Eye (tissue), 1 donor: ENCODE measurements around the gene AMIGO1.
A peak's percentile ranks its signal among the peaks of the same experiment; 100 is the strongest.
"Not testable (repeated sequence)": the region's sequence is repeated elsewhere in the genome, so short reads cannot be mapped to it uniquely, and the experiment has no call there.

Experiments used
- DNase-seq: peaks from one replicate; pipeline ENCODE4 v3.0.0-alpha.2; 2015

Gene AMIGO1

DNA sequence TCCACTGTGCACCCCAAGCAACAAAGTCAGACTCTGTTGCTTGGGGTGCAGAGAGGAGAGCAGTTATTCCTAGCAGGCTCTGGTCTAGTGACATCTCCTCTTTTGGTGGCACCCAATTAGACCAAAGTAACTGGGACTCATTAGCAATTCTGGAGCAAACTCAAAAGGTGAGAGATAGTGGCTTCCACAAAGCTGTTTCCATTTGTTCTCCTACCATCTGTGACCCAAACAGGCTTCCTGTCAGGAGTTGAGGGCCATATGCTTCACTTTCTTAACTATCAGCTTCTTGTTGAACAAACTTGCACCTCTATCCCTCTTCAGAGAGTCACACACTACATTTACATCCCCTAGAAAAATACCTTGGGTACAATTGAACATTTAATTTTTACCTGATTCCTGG is 27.3 kb downstream of the AMIGO1 start:
- no peak for DNase-seq

DNA sequence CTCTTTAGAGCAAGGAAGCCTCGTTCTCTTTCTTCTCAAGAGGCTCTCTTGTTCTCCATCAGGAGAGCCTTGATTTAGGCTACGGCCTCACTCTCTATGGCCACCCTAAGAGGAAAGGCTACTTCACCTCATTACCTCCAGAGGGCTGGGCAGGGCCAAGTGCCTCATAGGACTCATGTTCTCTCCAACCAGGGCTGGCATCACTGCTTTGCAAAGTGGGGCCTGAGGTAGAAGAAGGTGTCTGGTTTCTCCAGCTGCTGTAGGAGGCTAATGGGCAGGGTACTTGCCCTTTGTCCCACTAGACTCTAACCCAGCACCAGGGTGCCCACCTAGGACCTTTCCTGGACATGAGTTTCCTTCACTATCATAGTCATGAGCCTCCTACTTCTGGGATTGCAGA is 27.9 kb downstream of the AMIGO1 start:
- DNase-seq = no peak

DNA sequence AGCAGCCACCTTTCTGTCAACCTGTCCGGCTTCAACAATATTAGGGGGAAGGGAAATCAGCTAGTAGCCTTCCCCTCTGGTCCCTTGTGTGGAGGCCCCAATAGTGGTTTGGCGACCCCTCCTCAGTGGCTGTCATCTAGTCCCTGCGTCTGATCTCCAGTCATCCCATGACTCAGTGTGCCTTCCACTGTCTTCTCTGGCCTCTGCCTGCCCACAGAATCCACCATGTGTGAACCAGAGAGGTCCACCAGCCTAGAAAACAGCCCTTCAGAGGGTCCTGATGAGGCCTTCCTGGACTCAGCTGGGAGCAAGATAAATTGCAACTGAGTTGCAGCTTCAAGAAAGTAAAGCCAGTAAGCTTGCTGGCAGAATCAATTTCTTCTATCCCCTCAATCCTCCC is 29.6 kb downstream of the AMIGO1 start:
- no peak for DNase-seq

DNA sequence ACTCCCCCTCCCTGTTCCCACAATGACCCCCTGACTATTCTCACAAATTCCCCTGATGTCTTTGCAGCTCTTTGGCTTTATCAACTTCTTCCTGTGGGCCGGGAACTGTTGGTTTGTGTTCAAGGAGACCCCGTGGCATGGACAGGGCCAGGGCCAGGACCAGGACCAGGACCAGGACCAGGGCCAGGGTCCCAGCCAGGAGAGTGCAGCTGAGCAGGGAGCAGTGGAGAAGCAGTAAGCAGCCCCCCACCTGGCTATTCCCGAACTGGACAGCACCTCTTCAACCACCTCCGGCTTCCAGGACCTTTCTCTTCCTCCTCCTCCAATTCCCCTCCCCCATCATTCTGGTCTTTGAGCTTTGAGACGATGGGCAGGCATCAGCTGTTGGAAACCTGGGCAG is 30.2 kb downstream of the AMIGO1 start:
- DNase-seq = no peak

DNA sequence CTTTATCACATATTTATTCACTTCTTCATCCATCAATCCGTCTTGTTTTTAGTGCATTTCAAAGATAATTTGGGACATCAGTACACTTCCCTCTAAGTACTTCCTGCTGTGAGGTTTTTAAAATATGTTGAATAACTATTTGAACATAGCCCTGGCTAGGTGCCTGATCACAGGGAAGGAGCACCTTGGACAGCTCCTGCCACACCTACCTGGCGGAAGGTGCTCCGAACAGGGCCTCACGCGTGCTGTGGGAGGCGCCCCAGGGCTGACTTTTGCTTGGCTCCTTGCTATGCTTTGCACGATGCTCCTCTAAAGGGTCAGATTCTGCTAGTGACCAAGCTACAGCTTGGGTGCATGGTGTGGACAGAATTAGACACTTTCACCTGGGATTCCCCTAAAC is 30.7 kb downstream of the AMIGO1 start:
- no peak for DNase-seq

DNA sequence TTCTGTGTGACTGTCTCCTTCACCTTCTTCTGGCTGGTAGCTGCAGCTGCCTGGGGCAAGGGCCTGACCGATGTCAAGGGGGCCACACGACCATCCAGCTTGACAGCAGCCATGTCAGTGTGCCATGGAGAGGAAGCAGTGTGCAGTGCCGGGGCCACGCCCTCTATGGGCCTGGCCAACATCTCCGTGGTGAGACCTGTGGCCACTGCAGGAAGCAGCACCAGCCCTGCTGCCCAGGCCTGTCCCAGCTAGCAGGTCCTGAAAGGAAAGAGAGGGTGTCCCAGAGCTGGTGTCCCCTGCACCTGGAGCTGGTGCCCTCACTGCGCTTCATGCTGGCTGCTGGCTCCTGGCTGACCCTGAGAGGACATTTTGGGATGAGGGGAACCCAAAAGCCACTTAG is 31.7 kb downstream of the AMIGO1 start:
- no peak for DNase-seq

DNA sequence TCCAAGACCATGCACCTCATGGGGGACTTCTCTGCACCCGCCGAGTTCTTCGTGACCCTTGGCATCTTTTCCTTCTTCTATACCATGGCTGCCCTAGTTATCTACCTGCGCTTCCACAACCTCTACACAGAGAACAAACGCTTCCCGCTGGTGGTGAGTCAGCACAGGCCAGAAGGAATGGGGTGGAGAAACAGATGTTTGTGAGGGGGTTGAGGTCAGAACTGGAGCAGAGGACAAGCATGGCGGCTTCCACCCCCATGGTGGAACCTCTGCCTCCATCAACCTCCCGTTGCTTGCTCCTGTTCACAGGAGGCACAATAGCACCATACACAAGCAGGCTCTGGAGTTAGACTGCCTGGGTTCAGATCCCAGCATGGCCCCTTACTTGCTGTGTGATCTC is 32.7 kb downstream of the AMIGO1 start:
- no peak for DNase-seq

DNA sequence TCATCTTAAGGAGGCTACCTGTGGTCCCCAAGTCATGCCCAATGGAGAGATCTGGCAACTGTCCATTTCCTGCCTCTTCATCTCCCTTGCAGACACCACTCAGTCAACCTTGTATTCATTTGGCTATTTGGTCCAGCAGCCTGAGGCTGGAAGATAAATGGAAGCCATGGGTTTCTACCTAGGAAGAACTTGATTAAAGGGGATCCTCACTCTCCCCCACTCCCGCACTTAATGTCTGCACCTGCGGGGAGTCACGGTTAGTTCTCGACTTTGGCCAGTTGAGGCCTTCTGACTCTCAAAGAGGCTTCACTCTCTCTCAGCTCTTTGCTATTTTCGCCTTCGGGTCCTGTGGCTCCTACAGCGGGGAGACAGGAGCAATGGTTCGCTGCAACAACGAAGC is 34.3 kb downstream of the AMIGO1 start:
- no peak for DNase-seq

DNA sequence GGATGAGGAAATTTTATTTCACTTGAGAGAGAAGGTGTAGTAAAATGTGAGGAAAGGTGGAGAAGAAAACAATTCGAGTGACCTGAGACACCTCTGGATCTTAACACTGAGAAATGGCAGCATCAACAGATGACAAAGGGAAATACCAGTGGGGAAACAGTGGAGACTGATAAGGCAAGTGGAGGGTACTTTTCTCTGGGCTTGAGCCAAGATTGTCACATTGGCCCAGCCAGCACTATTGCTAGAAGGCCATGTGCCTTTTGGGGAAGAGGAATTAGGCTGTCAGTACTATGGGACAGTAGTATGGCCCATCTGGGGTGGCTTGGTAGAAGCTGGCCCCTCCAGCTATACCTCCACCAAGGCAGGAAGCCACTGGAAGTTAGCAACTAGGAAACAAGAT is 34.8 kb downstream of the AMIGO1 start:
- no peak for DNase-seq

DNA sequence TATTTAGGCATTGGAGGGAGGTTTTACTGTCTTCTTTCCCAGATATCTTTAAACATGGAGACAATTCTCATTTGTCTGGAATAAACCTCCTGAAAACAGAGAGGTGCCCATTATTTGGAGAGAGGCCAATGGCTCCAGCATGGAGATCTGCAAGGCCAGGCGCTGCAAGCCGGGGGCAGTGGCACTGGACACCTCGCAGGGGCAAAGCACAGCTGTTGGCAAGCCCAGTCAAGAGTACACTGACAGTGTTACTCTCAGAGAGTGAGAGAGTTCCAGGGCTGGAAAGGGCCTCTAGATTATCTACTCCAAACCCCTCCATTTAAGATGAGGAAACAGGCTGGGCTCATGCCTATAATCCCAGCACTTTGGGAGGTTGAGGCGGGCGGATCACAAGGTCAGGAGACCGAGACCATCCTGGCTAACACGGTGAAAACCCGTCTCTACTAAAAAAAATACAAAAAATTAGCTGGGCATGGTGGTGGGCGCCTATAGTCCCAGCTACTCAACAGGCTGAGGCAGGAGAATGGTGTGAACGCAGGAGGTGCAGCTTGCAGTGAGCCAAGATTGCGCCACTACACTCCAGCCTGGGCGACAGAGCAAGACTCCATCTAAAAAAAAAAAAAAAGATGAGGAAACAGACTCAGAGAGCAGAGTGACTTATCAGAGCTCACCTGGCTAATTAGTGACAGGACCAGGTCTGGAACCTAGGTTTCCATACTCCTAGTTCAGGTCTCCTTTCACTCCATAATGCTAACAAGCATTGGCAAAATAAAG is 36.1 kb downstream of the AMIGO1 start:
- not testable (repeated sequence) for DNase-seq

DNA sequence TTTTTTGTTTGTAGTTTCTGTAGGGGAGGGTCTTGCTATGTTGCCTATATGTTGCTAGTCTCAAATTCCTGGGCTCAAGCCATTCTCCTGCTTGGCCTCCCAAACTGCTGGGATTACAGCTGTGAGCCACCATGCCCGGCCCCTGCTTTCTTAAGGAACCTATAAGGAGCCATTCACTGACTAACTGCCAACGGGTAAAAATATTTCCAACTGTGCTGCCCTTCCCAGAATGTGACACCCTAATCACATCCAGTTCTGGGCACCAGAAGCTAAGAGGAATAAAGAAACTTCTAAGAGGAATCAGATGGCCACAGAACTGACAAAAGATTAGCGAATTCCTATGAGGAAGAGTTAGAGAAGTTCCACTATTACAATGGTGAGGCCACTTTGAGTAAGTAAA is 36.7 kb downstream of the AMIGO1 start:
- DNase-seq = no peak

DNA sequence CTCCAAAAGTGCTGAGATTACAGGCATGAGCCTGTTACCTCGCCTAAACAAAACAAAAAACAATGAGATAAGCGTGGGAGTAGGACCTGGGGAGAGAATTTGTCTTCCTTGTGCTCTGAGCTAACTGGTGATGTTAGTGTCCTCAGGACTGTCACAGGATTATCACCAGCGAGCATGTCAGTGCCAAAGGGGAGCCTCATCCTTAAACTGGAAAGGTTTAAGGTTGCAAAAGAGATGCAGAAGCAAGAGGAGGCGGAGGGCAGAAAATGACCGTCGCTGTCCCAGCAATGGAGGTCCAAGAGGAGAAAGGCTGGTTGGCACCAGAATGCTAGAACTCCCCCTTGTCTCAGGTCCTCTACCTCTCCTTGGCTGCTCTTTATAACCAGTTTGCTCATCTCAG is 39.3 kb downstream of the AMIGO1 start:
- DNase-seq = no peak

DNA sequence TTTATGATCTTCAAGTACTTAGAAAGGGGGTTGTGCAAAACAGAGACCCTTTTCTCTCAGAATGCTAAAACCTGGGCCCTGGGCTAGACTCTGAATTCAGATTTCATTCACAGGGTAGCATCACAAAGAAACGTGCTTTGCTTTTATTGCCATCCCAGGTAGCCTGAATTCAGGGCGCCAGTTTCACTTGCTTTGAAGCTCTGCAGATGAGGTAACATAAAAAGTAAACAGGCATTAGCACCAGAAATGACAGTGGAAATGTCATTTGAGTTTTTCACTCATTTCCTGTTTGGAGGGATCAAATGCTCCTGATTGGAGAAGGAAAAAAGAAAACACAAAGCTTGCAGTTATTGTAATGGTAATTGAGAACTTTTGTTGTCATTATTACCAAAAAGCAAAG is 40.6 kb downstream of the AMIGO1 start:
- no peak for DNase-seq

DNA sequence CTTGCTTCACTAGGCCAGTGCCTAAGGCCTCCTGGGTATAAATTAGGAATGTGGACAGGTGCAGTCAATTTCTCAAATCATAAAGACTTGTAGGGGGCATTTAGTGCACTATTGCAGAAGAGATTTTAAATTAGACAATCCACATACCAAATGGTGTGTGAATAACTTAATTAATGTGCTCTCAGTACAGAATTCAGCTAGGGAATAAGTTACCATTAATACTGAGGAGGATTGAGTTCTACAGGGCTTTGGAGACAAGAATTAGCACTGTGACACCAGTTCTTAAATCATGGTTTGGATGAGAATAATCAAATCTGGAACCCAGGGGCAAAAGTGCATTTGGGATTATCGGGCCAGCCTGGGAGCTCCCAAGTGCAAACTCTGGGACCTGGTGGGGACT is 41.5 kb downstream of the AMIGO1 start:
- no peak for DNase-seq

DNA sequence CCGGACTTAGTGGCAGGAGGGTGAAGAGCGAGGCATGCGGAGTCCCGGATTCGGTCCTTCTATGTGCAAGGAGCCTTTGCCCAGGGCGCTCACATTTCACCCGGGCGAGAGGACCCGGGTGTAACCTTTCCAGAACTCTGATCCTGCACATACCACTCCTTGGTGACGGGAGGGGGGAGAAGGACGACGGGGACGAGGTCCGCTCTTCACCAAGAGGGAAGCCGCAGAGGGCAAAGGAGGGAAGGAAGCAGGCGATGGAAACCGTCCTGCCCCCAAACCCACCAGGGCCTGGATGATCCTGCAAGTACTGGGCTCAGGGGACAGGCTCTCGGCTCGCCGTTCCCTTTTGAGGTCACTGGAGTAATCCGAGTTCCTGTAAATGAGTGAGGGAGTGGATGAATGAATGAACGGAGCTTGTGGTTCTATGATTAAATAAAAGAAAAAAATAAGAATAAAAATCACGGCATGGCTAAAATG is 42.2 kb downstream of the AMIGO1 start:
- peak; percentile 37 for DNase-seq

DNA sequence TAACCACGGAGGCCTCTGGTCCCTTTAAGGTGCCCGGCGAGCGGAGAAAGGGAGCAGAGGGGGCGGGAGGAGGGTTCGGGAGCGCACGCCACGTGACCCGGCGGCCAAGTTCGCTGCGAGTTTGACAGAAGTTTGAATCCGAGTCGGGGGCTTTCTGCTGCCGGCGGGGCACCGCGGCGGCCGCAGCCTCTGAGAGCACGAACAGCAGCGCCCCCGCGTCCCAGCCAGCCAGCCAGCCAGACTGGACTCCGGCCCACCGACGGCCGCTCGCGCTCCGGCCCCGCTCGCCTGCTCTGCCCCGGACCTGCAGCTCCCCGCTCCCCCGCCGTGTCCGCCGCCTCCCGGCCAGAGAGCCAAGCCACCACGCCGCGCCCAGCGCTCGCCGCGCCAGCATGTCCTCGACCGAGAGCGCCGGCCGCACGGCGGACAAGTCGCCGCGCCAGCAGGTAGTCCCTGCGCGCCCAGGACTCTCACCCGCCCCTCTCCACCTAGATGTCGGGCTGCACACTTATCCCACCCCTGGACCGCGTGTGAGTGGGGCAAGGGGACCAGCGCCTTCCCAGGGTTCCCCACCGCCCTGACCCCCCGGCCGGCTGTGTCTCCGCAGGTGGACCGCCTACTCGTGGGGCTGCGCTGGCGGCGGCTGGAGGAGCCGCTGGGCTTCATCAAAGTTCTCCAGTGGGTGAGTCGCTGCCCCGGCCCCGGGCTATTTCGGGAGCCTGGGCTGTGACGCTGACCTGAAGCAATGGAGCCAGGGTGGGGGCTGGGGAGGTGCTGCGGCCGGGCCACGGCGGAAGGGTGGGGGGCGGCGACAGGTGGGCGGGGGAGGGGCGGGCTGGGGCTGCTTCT is 42.9 kb downstream of the AMIGO1 start, which contains the start of gene SYPL2:
Gene SYPL2 (plus strand): TSS at position 95 of the 849 bp plus-strand sequence. CDS start 298 bp downstream, at position 393.
- peak; percentile 57 for DNase-seq

DNA sequence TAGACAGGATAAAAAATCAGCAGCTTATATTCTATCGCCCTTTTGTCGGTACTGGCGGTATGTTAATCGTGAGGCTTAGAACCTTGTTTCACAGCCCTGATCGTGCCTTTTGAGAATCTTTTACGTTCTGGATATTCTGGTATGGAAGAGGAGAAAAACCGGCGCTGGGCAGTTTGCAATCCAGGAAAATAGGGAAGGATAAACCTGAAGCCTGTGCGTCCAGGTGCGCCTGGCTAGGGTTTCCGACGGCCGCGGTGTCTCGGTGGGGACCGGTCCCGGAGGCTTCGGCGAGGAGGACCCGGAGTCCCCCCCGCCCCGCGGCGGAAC is 43.4 kb downstream of the AMIGO1 start:
- DNase-seq = peak; percentile 61

DNA sequence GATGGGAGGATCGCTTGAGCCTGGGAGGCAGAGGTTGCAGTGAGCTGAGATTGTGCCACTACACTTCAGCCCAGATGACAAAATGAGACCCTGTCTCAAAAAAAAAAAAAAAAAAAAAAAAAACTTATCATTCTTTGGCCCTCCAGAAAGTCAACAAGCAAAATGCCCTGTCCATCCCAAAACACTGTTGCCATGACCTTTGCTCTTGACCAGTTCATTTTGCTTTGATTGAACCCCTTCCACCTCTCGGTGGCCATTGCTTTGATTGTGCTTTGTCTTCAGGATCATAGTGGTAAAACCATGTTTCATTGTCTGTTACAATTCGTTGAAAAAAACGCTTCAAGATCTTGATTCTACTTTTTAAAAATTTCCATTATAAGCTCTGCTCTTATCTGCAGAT is 51.7 kb downstream of the AMIGO1 start:
- no peak for DNase-seq

DNA sequence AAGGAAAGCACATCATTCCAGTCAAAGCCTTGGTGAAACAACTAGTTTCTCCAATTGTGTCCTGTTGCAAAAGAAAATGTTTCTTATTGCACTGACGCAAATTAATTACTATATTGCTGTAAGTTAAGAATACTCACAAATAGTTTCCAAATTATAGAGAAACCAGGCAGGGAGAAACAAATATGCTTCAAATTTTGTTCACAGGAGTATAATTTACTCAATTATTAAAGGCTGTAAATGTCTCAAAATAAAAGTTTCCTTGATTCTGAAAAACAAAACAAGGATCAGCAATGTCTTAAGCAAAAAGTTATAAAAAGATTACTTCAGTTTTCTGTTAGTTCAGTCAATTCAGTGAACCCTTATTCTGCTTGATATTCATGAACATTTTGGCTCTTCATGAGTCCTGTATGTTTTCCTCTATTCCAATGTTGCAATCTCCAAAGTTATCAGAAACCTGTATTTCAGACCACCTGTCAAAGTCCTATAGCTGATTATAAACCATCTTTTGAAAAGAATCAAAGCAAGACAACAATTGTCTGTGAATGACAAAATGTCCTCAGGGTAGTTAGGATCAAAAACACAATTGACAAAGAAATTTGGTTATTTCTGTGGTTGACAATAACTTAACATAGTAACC is 54.9 kb downstream of the AMIGO1 start:
- no peak for DNase-seq
